DMS53 treated with DMSO at 0.1 percent for 48 hours (cell line): ENCODE results near the gene YBEY.
A peak's percentile ranks its signal among the peaks of the same experiment; 100 is the strongest.
"Not testable (repeated sequence)": the region's sequence is repeated elsewhere in the genome, so short reads cannot be mapped to it uniquely, and the experiment has no call there.

Experiments used
- DNase-seq: peaks from one replicate; lab custom pipeline; 2025; ENCODE audit not compliant: unreplicated experiment; lab: John Stamatoyannopoulos, UW

The YBEY gene

GRCh38 chr21:46299167-46299566 lies 13.0 kb downstream of the YBEY start:
- DNase-seq = no peak

- DNase-seq = no peak
Measured at GRCh38 chr21:46301759-46302158, 15.6 kb downstream of the YBEY start.

- DNase-seq = no peak
Measured at GRCh38 chr21:46304437-46304836, 18.3 kb downstream of the YBEY start.

GRCh38 chr21:46304955-46305354 lies 18.8 kb downstream of the YBEY start:
- no peak for DNase-seq

- no peak for DNase-seq
Measured at GRCh38 chr21:46307625-46308024, 21.5 kb downstream of the YBEY start.

GRCh38 chr21:46308431-46308830 lies 22.3 kb downstream of the YBEY start:
- DNase-seq = no peak

GRCh38 chr21:46310260-46310659 lies 24.1 kb downstream of the YBEY start:
- DNase-seq = not testable (repeated sequence)

GRCh38 chr21:46311568-46311967 lies 25.4 kb downstream of the YBEY start:
- DNase-seq = no peak

GRCh38 chr21:46312949-46313348 lies 26.8 kb downstream of the YBEY start:
- no peak for DNase-seq

- no peak for DNase-seq
Measured at GRCh38 chr21:46314441-46315020, 28.4 kb downstream of the YBEY start.

GRCh38 chr21:46316708-46317324 lies 30.7 kb downstream of the YBEY start:
- no peak for DNase-seq

- DNase-seq = peak; percentile 5
Measured at GRCh38 chr21:46317710-46318463, 31.7 kb downstream of the YBEY start.

- no peak for DNase-seq
Measured at GRCh38 chr21:46318464-46318845, 32.3 kb downstream of the YBEY start.

- no peak for DNase-seq
Measured at GRCh38 chr21:46319186-46319585, 33.0 kb downstream of the YBEY start.

GRCh38 chr21:46320331-46320801 lies 34.2 kb downstream of the YBEY start:
- no peak for DNase-seq

- no peak for DNase-seq
Measured at GRCh38 chr21:46322351-46323226, 36.4 kb downstream of the YBEY start.

GRCh38 chr21:46323227-46323709 lies 37.1 kb downstream of the YBEY start:
- no peak for DNase-seq

- peak; percentile 88 for DNase-seq
Measured at GRCh38 chr21:46323710-46324389, 37.7 kb downstream of the YBEY start, which contains the start of the genes C21orf58 and PCNT. Gene C21orf58, minus strand, starts transcription at chr21:46323870. Its CDS starts 1,132 bp downstream, at chr21:46322738. Gene PCNT, plus strand, starts transcription at chr21:46324156. Its CDS starts 73 bp downstream, at chr21:46324229.

- peak; percentile 59 for DNase-seq
Measured at GRCh38 chr21:46324390-46325072, 38.4 kb downstream of the YBEY start.
